ENCODE results near the gene ZSCAN21. TPM values are rescaled to one million over a fixed set of nuclear protein-coding genes. Genes with fewer than 3 reads are reported as not detected.
A peak's percentile ranks its signal among the peaks of the same experiment; 100 is the strongest.

The ZSCAN21 gene
- total RNA-seq, 1 donor from 2014 or later, result 6.8 TPM

DNA sequence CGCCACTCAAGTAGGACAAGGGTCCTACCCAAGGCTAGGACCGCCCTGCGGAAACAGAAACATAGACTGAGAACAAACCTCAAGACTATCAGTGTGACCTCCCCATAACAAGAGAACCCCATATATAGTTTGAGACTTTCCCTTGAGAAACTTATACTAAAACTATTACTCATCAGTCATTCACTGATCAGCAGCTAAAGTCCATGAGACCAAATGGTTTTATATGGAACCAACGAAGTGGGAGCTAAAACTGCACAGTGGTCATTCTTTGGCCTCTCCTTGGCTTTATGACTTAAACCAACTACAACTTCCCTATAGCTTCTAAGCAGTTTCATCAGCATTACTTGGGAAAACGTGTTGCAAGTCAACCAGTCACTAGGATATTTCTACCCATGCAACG is 13.7 kb upstream of the ZSCAN21 start:
- Mint-ChIP-seq H3K36me3 (ENCODE audit: low read depth) (peaks cover 49% of the 10 kb centered on the region), H3K4me1 (ENCODE audit: low read depth) (peaks cover 7% of the 10 kb centered on the region), H3K27me3 (ENCODE audit: insufficient read depth) (no peaks in the 10 kb centered on the region), H3K4me3 (no peak overlapping the region), H3K9me3 (no peaks in the 10 kb centered on the region), H3K27ac (no peak overlapping the region)
- intact Hi-C loops (cut with micrococcal nuclease), result no loop called here
- DNase-seq (ENCODE audit: low spot score), result no peak

GRCh38 chr7:100038326-100038725 is 11.2 kb upstream of the ZSCAN21 start:
- DNase-seq (ENCODE audit: low spot score), result no peak
- peaks cover 38% of the 10 kb centered on the region for H3K36me3 Mint-ChIP-seq (ENCODE audit: low read depth)
- H3K4me3 Mint-ChIP-seq, result no peak overlapping the region
- no peak overlapping the region for H3K27ac Mint-ChIP-seq
- no peaks in the 10 kb centered on the region for H3K9me3 Mint-ChIP-seq
- no peaks in the 10 kb centered on the region for H3K27me3 Mint-ChIP-seq (ENCODE audit: insufficient read depth)
- H3K4me1 Mint-ChIP-seq (ENCODE audit: low read depth), result peaks cover 16% of the 10 kb centered on the region
- intact Hi-C loops (cut with micrococcal nuclease), result no loop called here

- Mint-ChIP-seq H3K27me3 (ENCODE audit: insufficient read depth) (no peaks in the 10 kb centered on the region), H3K4me3 (no peak overlapping the region), H3K4me1 (ENCODE audit: low read depth) (peaks cover 20% of the 10 kb centered on the region), H3K9me3 (no peaks in the 10 kb centered on the region), H3K36me3 (ENCODE audit: low read depth) (peaks cover 19% of the 10 kb centered on the region), H3K27ac (no peak overlapping the region)
- no peak for DNase-seq (ENCODE audit: low spot score)
- intact Hi-C loops (cut with micrococcal nuclease), result no loop called here
These were observed 9.0 kb upstream of the ZSCAN21 start for GRCh38 chr7:100040575-100040974.

GRCh38 chr7:100044718-100045117 is 4.9 kb upstream of the ZSCAN21 start:
- Mint-ChIP-seq H3K4me3 (no peak overlapping the region), H3K4me1 (ENCODE audit: low read depth) (peaks cover 20% of the 10 kb centered on the region), H3K27ac (no peak overlapping the region), H3K36me3 (ENCODE audit: low read depth) (peaks cover 7% of the 10 kb centered on the region), H3K27me3 (ENCODE audit: insufficient read depth) (no peaks in the 10 kb centered on the region), H3K9me3 (no peaks in the 10 kb centered on the region)
- intact Hi-C loops (cut with micrococcal nuclease), result no loop called here
- DNase-seq (ENCODE audit: low spot score), result no peak

DNA sequence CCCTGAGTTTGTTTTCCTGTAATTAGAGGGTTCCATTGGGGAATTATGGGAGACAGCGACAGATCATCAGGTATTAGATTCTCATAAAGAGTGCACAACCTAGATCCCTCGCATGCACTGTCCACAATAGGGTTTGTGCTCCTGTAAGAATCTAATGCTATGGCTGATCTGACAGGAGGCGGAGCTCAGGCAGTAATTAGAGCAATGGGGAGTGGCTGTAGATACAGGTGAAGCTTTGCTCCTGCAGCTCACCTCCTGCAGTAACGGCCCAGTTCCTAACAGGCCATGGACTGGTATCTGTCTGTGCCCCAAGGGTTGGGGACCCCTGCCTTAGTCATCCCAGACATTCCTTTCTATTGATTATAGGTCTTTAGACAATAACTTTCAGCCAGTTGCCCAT is 894 bp upstream of the ZSCAN21 start:
- H3K27ac Mint-ChIP-seq, result peak overlapping the region; percentile 71
- H3K27me3 Mint-ChIP-seq (ENCODE audit: insufficient read depth), result peaks cover 2% of the 10 kb centered on the region
- no peaks in the 10 kb centered on the region for H3K9me3 Mint-ChIP-seq
- H3K4me1 Mint-ChIP-seq (ENCODE audit: low read depth), result peaks cover 15% of the 10 kb centered on the region
- intact Hi-C loops (cut with micrococcal nuclease), result loop anchor here (1.0 to 2.0 kb wide), 6 partner anchors 33 to 130 kb away; partner anchors contain the start of genes AP4M1, MBLAC1, MCM7 and TRIM4
- peak overlapping the region; percentile 75 for H3K4me3 Mint-ChIP-seq
- peaks cover 2% of the 10 kb centered on the region for H3K36me3 Mint-ChIP-seq (ENCODE audit: low read depth)
- no peak for DNase-seq (ENCODE audit: low spot score)

GRCh38 chr7:100051611-100052010 is 2.0 kb downstream of the ZSCAN21 start:
- H3K27ac Mint-ChIP-seq, result no peak overlapping the region
- H3K4me3 Mint-ChIP-seq, result peak overlapping the region; percentile 49
- peaks cover 11% of the 10 kb centered on the region for H3K4me1 Mint-ChIP-seq (ENCODE audit: low read depth)
- peaks cover 2% of the 10 kb centered on the region for H3K27me3 Mint-ChIP-seq (ENCODE audit: insufficient read depth)
- intact Hi-C loops (cut with micrococcal nuclease), result loop anchor here (2.0 kb wide), 2 partner anchors 37 to 139 kb away; partner anchors contain the start of gene COPS6
- DNase-seq (ENCODE audit: low spot score), result no peak
- H3K9me3 Mint-ChIP-seq, result no peaks in the 10 kb centered on the region
- H3K36me3 Mint-ChIP-seq (ENCODE audit: low read depth), result peaks cover 2% of the 10 kb centered on the region

- no peak overlapping the region for H3K27ac Mint-ChIP-seq
- intact Hi-C loops (cut with micrococcal nuclease), result loop anchor here (1.0 to 2.0 kb wide), 2 partner anchors 59 to 140 kb away; no protein-coding TSS in a partner anchor
- peak; percentile 16 for DNase-seq (ENCODE audit: low spot score)
These were observed 3.6 kb downstream of the ZSCAN21 start for GRCh38 chr7:100053215-100053614.

DNA sequence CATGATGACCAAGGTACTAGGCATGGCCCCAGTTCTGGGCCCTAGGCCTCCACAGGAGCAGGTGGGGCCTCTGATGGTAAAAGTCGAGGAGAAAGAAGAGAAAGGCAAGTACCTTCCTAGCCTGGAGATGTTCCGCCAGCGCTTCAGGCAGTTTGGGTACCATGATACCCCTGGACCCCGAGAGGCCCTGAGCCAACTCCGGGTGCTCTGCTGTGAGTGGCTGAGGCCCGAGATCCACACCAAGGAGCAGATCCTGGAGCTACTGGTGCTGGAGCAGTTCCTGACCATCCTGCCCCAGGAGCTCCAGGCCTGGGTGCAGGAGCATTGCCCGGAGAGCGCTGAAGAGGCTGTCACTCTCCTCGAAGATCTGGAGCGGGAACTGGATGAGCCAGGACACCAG is 7.4 kb downstream of the ZSCAN21 start:
- H3K9me3 Mint-ChIP-seq, result no peaks in the 10 kb centered on the region
- intact Hi-C loops (cut with micrococcal nuclease), result no loop called here
- no peak overlapping the region for H3K27ac Mint-ChIP-seq
- peaks cover 22% of the 10 kb centered on the region for H3K36me3 Mint-ChIP-seq (ENCODE audit: low read depth)
- H3K4me3 Mint-ChIP-seq, result no peak overlapping the region
- no peaks in the 10 kb centered on the region for H3K27me3 Mint-ChIP-seq (ENCODE audit: insufficient read depth)
- H3K4me1 Mint-ChIP-seq (ENCODE audit: low read depth), result no peaks in the 10 kb centered on the region
- DNase-seq (ENCODE audit: low spot score), result no peak

More at GRCh38 chr7:100053215-100053614, 3.6 kb downstream of the ZSCAN21 start:
- Mint-ChIP-seq H3K4me1 (ENCODE audit: low read depth) (peaks cover 11% of the 10 kb centered on the region), H3K36me3 (ENCODE audit: low read depth) (peaks cover 10% of the 10 kb centered on the region), H3K4me3 (no peak overlapping the region), H3K9me3 (no peaks in the 10 kb centered on the region), H3K27me3 (ENCODE audit: insufficient read depth) (peaks cover 2% of the 10 kb centered on the region)

DNA sequence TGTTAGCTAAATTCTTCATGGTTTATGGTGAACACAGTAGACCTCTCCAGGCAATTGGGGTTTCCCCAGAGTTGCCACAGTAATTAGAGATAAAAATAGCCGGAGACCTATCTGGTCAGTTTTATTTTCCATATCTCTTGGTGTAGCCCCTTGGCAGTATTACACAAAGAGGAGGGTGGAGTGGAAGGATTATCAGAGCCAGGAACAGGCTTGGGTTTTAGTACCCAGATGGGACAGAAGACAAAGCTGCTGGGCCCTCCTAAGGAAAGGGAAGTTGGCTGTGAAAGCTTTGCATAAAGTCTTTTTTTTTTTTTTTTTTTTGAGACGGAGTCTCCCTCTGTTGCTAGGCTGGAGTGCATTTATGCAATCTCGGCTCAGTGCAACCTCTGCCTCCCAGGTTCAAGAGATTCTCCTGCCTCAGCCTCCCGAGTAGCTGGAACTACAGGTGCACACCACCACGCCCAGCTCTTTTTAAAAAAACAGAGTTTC is 9.7 kb downstream of the ZSCAN21 start:
- H3K27me3 Mint-ChIP-seq (ENCODE audit: insufficient read depth), result no peaks in the 10 kb centered on the region
- H3K9me3 Mint-ChIP-seq, result no peaks in the 10 kb centered on the region
- intact Hi-C loops (cut with micrococcal nuclease), result no loop called here
- H3K4me3 Mint-ChIP-seq, result no peak overlapping the region
- peaks cover 31% of the 10 kb centered on the region for H3K36me3 Mint-ChIP-seq (ENCODE audit: low read depth)
- DNase-seq (ENCODE audit: low spot score), result no peak
- no peak overlapping the region for H3K27ac Mint-ChIP-seq
- H3K4me1 Mint-ChIP-seq (ENCODE audit: low read depth), result no peaks in the 10 kb centered on the region

DNA sequence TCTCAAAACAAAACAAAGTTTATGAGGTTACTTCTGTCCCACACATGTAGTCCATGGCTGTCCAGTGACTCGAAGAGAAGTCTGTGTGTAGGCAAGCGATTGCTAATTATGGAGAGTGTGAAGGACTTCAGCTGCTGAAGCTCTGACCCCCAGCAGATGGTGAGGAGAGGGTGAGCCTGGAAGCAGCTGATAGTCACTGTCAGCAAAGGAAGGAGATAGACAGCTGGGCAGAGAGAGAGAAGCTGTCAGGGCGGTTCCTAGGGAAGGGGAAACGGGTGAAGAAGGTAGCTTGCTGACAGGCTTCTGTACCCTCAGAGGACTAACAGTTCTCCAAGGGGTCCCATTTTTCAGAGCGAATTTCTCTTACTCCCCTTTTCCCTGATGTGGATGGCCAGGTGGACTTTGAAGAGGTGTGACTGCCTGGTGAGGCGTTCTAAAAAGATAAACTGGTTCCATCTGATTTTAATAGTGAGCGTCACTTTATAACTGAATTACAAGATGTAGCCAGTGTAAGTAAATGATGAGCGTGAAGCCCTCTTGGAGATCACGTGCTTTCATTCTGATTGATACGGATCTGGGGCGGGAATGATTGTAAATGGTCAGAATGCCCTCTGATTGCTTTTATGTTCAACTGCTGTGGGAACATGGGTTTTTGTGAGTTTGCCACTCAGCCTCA is 12.1 kb downstream of the ZSCAN21 start:
- Mint-ChIP-seq H3K27ac (no peak overlapping the region), H3K36me3 (ENCODE audit: low read depth) (peaks cover 37% of the 10 kb centered on the region), H3K4me3 (no peak overlapping the region), H3K9me3 (no peaks in the 10 kb centered on the region), H3K27me3 (ENCODE audit: insufficient read depth) (no peaks in the 10 kb centered on the region), H3K4me1 (ENCODE audit: low read depth) (no peaks in the 10 kb centered on the region)
- no peak for DNase-seq (ENCODE audit: low spot score)
- intact Hi-C loops (cut with micrococcal nuclease), result no loop called here

DNA sequence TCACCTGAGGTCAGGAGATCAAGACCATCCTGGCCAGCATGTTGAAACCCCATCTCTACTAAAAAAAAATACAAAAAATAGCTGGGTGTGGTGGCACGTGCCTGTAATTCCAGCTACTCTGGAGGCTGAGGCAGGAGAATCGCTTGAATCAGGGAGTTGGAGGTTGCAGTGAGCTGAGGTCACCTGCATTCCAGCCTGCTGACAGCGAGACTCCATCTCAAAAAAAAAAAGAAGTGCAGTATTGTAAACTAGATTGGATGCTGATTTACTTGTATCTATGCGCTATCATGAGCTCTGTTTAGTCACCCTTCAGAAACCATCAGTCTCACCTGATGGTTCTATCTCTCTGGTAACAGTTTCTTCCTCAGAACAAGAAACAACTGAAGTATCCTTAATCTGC is 13.8 kb downstream of the ZSCAN21 start:
- no peak for DNase-seq (ENCODE audit: low spot score)
- Mint-ChIP-seq H3K27me3 (ENCODE audit: insufficient read depth) (no peaks in the 10 kb centered on the region), H3K4me3 (no peak overlapping the region), H3K36me3 (ENCODE audit: low read depth) (peaks cover 33% of the 10 kb centered on the region), H3K9me3 (no peaks in the 10 kb centered on the region), H3K27ac (no peak overlapping the region), H3K4me1 (ENCODE audit: low read depth) (no peaks in the 10 kb centered on the region)
- intact Hi-C loops (cut with micrococcal nuclease), result no loop called here

GRCh38 chr7:100064162-100064561 is 14.6 kb downstream of the ZSCAN21 start:
- Mint-ChIP-seq H3K27ac (no peak overlapping the region), H3K9me3 (no peaks in the 10 kb centered on the region), H3K27me3 (ENCODE audit: insufficient read depth) (no peaks in the 10 kb centered on the region), H3K4me3 (no peak overlapping the region), H3K4me1 (ENCODE audit: low read depth) (no peaks in the 10 kb centered on the region), H3K36me3 (ENCODE audit: low read depth) (peaks cover 31% of the 10 kb centered on the region)
- intact Hi-C loops (cut with micrococcal nuclease), result no loop called here
- no peak for DNase-seq (ENCODE audit: low spot score)

- Mint-ChIP-seq H3K36me3 (ENCODE audit: low read depth) (peaks cover 37% of the 10 kb centered on the region), H3K27me3 (ENCODE audit: insufficient read depth) (no peaks in the 10 kb centered on the region), H3K4me1 (ENCODE audit: low read depth) (no peaks in the 10 kb centered on the region), H3K27ac (no peak overlapping the region), H3K9me3 (peaks cover 8% of the 10 kb centered on the region), H3K4me3 (no peak overlapping the region)
- DNase-seq (ENCODE audit: low spot score), result no peak
- intact Hi-C loops (cut with micrococcal nuclease), result no loop called here
These were observed 16.0 kb downstream of the ZSCAN21 start for GRCh38 chr7:100065452-100066186.
